Stimulated activated CD8-positive, alpha-beta memory T cell treated with anti-CD3 and anti-CD28 coated beads, Interleukin-15, amount 100 ng/mL, for 4 hours (primary cell): Measurements from ENCODE around the gene MYL7.
"Not testable (repeated sequence)": the region's sequence is repeated elsewhere in the genome, so short reads cannot be mapped to it uniquely, and the experiment has no call there.

Experiments used
- DNase-seq, 2 donors: peaks; one replicate each; pipeline ENCODE4 v3.0.0-alpha.2; 2020; ENCODE audit warnings: low read depth in 2 of 2

Gene MYL7

DNA sequence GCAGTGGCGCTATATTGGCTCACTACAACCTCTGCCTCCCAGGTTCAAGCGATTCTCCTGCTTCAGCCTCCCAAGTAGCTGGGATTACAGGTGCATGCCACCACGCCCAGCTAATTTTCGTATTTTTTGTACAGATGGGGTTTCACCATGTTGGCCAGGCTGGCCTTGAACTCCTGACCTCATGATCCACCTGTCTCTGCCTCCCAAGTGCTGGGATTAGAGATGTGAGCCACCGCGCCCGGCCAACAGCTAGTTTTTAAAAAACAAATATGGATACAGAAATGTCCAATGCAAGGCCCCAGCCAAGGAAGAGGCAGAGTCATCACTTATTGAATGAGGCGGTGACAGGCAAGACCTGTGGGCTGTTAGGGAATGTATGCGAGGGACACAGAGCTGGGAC is 30.8 kb upstream of the MYL7 start:
- DNase-seq, result not testable (repeated sequence)

DNA sequence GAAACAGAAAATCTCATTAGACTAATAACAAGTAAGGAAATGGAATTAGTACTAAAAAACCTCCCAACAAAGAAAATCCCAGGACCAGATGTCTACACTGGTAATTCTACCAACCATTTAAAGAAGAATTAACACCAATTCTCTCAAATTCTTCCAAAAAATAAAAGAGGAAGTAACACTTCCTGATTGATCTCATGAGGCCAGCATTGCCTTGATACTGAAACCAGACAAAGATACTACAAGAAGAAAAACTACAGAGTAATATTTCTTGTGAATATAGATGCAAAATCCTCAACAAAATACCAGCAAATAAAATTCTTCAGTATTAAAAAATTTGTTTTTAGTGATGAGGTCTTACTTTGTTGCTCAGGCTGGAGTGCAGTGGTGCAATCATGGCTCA is 26.8 kb upstream of the MYL7 start:
- DNase-seq, result no peak

DNA sequence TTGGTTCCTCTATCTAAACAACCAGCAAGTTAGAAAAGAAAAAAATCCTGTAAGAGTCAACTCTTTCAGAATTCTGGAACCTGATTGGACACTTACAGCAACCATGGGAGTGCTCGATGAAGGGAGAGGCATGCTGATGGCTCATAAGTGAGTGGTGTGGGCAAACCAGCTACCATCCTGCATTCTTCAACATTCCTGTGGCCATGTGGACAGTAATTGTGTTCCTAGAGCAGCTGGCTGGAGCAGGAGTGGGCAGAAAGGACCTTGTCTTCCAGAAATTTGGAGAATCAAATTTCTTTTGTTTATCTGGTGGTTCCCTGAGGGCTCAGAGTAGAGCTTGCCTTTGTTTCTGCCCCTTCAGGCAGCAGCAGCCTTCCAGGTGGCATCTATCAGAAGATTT is 22.5 kb upstream of the MYL7 start:
- no peak for DNase-seq

DNA sequence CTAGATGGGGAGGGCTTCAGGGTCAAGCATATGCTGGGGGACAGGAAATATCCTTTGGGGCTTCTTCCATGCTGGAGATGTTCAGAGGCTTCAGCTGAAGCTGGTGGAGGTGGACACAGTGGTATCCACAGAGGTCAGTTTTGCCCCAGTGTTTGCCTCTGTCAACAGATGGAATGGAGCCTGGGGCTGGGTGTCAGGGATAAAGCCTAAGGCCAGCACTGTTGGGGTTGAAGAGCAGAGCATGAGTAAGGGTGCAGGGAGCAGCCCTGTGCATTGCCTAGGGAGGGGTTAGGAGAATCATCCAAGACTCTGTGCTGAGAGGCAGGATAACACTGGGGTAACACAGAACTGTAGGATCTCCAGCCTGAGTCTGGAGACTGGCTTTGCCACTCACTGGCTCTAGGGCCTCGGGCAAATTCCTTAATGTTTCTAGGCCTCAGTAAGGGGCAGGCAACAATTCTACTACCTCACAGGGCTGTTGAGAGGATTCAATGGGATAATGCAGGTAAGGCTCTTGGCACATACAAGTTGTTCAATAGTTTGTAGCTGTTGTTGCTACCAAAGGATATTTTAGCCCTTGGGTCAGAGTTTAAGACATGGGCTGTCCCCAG is 21.8 kb upstream of the MYL7 start:
- no peak for DNase-seq

GRCh38 chr7:44162179-44162578 is 21.0 kb upstream of the MYL7 start:
- no peak for DNase-seq

DNA sequence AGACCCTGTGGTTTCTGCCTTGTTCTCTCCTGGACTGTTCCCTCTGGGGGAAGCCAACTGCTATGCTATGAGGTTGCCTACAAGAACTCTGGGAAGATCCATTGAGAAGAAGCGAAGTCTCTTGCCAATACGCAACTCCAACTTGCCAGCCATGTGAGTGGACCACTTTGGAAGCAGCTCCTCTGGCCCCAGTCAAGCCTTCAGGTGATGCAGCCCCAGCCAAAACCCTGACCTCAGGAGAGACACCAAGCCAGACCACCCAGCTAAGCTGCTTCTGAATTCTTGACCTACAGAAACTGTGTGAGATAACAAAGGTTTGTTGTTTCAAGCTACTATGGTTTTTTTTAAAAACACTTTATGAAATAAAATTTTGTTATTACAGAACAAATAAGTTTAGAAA is 20.2 kb upstream of the MYL7 start:
- no peak for DNase-seq

DNA sequence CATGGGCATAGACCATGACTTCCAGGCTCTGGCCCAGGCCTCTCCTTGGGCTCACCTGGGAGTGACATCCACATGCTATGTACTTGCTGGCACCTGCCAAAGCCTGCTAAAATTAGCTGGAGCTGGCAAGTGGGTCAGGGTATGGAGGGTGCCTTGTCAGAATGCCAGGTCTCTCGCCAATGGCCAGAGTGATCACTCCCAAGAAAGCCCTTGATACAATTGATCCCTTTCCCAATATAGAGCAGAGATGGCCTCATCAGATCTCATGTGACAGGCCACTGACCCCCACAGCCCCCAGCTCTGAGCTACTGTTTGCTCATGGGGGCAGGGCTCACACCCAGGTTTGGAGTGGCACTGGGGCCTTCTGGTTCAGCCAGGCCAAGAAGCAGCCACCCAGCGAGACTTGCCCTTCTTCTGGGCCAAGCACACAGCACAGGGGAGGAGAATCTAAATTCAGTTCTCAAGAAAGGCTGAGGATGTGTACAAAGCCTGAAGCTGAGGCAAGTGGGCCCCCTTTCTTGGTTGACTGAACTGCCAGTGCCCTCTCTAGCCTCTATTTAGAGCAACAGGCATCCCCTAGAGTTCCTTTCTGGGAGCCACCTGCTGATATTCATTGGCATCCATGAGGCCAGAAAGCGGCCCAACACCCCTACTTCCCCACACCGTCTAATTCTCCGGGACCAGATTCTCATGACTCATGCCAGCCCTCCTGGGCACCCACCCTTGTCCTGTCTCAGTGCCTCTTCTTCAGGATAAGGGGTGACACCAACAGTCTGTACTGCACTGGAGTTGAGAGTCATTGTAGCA is 18.9 kb upstream of the MYL7 start:
- no peak for DNase-seq

- DNase-seq, result no peak
Observed at GRCh38 chr7:44158873-44159631, 17.9 kb upstream of the MYL7 start.

DNA sequence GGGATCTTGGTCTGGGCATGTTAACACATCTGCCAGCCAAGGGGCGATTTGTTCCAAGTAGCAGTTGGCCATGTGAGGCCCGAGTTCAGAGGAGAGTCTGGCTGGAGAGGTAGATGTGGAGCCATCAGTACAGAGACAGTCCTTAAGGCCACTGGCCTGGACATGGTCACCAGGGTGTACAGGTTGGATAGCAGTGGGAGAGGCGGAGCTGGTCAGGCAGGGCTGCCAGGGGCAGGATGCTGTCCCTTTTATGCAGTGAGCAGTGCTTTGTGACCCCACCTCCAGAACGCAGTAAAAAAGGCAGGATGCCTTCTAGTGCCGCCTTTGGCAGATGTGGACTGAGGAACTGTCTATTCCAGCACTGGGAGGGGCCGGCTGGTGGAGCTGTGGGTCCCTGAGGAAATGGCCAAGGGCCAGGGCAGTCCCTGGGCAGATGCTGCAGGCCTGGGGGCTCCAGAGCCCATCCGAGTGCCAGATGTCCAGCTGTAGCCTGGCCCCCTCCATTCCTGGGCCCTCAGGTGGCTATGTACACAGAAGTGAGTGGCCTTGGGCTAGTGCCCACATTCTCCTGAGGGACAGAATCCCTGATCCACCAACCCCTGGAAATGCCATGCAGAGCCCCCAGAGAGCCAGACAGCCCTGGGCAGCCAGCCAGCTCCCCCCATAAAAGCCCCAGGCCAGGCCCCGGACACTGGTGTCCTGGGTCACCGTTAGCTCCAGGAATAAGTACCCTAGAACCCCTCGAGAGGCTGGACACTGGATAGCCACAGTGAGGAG is 17.2 kb upstream of the MYL7 start:
- no peak for DNase-seq

DNA sequence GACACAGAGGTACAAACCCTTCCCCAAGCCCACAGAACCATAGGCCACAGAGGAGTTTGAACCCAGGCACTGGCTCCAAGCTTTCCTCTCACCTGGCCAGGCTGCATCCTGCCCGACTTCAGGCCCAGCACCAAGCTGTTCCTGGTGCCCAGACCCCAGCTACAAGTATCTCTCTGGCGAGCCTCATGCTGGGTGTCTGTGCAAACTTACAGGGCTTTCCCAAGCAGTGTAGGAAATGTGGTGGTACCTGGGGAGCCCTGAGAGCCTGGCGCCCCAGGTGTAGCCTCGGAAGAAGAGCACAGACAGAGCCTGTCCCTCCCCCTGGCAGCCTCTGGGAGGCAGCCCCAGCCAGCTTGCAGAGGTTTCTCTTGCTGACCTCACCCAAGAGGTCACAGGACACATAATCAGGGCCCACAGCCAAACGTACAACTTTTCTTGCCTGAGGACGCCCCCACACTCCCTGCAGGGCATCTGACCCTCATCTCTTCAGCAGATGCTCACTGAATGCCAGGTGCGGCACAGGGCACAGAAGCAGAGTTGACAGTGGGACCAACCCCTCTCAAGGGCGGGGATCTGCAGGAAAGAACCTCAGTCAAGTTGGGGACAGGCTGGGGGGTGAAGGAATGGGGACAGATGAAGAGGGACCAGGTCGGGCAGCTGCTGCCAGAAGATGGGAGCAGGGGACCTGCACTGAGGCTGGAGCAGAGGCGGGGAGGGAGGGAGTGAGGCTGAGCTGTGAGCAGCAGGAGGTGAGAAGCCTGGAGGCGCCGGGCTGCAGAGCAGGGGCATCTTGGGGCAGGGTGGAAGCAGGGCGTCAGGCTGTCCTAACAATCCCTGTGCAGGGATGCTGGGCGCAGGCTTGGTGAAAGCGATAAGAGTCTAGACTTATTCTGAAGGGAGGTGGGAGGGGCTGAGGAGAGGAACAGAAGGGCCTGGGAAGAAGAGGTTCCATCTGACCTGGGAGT is 16.3 kb upstream of the MYL7 start:
- DNase-seq, result no peak

DNA sequence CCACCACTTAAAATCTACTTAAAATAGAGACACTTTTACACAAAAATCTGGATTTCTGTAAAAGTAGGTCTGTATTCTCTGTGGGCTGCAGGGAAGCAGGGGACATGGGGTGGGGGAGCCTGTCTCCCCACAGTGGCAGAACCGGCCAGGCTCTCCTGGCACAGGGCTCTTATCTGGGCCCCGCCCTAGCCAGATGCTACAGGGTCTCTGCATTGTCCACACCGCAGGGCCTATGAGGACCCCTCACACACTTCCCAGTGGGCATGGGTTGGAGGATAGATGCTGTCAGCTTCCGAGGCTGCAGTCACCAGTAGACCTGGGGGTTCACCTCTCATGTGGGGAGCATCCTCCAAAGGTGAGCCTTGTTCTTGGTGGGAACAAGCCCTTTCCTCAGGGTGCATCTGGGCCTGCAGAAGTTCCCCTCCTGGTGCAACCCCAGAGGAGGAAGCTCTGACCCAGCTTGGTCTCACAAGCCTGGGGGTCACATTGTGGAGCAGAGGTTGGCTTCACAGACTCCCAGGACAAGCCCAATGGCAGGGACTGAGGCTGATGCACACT is 15.4 kb upstream of the MYL7 start:
- DNase-seq, result no peak

GRCh38 chr7:44155191-44156185 is 14.4 kb upstream of the MYL7 start:
- no peak for DNase-seq

- DNase-seq, result no peak
Observed at GRCh38 chr7:44154703-44155102, 13.6 kb upstream of the MYL7 start.

- DNase-seq, result no peak
Observed at GRCh38 chr7:44153948-44154335, 12.8 kb upstream of the MYL7 start.

DNA sequence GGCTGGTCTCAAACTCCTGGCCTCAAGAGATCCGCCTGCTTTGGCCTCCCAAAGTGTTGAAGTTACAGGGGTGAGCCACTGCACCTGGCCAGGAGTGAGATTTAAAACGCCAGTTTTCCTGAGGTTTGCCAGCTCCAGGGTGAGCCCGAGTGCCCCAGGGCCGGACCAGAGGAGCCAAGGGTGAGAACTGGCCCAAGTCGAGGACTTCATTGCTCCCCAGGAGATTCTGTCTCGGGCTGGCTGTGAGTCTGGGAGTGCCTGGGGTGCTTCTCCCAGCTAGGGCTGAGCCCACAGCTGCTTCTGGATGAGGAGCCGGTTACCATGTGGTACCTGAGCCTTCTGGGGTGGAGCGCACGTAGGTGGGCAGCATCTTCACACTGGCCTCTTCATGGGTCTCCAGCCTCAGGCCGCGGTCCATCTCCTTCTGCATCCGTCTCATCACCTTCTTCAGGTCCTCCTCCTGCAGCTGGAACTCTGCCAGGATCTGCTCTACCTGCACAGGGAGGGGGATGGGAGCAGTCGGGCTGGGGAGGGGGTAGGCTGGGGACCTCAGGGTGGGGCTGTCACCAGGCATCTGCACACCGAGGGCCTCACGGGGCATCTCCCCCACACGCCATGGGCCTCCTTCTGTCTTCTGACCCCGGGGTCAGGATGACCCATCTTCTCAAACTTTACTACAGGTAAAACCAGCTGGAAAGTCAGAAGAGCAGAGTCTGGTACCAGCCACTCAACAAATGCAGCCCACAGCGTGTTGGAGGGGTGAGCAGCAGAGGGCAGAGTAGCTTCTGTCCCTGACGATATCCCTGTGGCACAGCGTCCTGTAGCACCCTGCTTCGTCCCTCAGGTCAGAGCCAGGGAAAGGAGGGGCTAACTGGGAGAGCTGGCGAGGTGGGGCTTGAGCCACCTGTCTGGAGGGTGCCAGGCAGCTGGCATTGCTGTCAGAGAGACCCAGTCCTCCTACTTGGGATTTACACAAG is 12.1 kb upstream of the MYL7 start:
- DNase-seq, result no peak

- DNase-seq, result no peak
Observed at GRCh38 chr7:44151956-44152355, 10.8 kb upstream of the MYL7 start.

GRCh38 chr7:44150966-44151941 is 10.1 kb upstream of the MYL7 start:
- no peak for DNase-seq
